Psoas muscle (tissue), 8 donors: ENCODE data around the gene OR56A3. TPM values are rescaled to one million over a fixed set of nuclear protein-coding genes. Genes with fewer than 3 reads are reported as not detected.

Experiments
- ATAC-seq, 4 donors: fragments of 200-7000 bp; cut with Tn5 transposase; one replicate each; pipeline ENCODE4 v1.9.1; 2020; ENCODE audit warnings: moderate library complexity in 3 of 4, mild to moderate bottlenecking in 2 of 4
- DNase-seq, 2 donors: peaks; one replicate each; pipeline ENCODE4 v3.0.0-alpha.2; 2020
- H3K27ac ChIP-seq: fragments of 200-600 bp; one replicate; pipeline ENCODE4 v1.8.0; 2022
- H3K27me3 ChIP-seq, 3 donors: fragments of 200-600 bp in 1 of 3; one replicate each; pipeline versions ENCODE4 v1.6.1 to v1.8.0; 2013 to 2022; ENCODE audit warnings: low read length in 2 of 3, mild to moderate bottlenecking in 2 of 3, moderate library complexity in 1 of 3; ENCODE audit not compliant: insufficient read depth in 3 of 3
- H3K36me3 ChIP-seq, 2 donors: fragments of 200-600 bp in 1 of 2; one replicate each; pipeline versions ENCODE4 v1.6.1 to v1.8.0; 2013 to 2022; ENCODE audit warnings: low read depth in 1 of 2, mild to moderate bottlenecking in 1 of 2, moderate library complexity in 1 of 2; ENCODE audit not compliant: insufficient read depth in 1 of 2
- H3K4me1 ChIP-seq: fragments of 200-600 bp; one replicate; pipeline ENCODE4 v1.8.0; 2022
- H3K4me3 ChIP-seq: fragments of 200-600 bp; one replicate; pipeline ENCODE4 v1.8.0; 2022; ENCODE audit warnings: mild to moderate bottlenecking
- H3K9me3 ChIP-seq: fragments of 200-600 bp; one replicate; pipeline ENCODE4 v1.8.0; 2022
- CTCF ChIP-seq: fragments of 200-600 bp; IDR thresholded peaks from one replicate; pipeline ENCODE4 v1.8.0; 2022; ENCODE audit warnings: antibody characterized with exemption
- WGBS, 3 donors: extraction: QIAGEN DNeasy Blood & Tissue Kit; methylation state at CpG; one replicate each; pipeline versions ENCODE4 v1.1.6 to v1.1.7; 2013; 5-methylcytosine and 5-hydroxymethylcytosine counted together
- intact Hi-C, 2 donors: fragments of 100-400 bp; cut with DNase I; formaldehyde crosslinking; loops; one replicate each; pipeline versions ENCODE4 v1.11.0 to v1.14.2; 2022
- polyA plus RNA-seq, 3 donors: library from polyadenylated mRNA; stranded (reverse); fragments of 200-250 nt; gene quantifications; one replicate each; pipeline ENCODE4 v1.2.3, GENCODE V29; 2013
- total RNA-seq, 4 donors: library from RNA; stranded (reverse); fragmentation: NEBNext Ultra II Directional in 2 of 4; extraction: Animal tissue kit (Norgen Biotek cat#: 25700) in 2 of 4; gene quantifications; one replicate each; pipeline versions ENCODE4 v1.2.1 to v1.2.4, GENCODE V29; 2021 to 2023
- donor health status: healthy with polysubstance abuse.
- donor health status: DM: no; HTN: no; CAD: no; lungs with moderate emphysema.
- donor health status: Bipolar disorder and iron deficiency.
- donor health status: healthy.
- donor health status: DM: yes; HTN: yes; CAD: no.
- donor health status: DM: no; HTN: no; CAD: no.
- donor health status: DM: no; HTN: no; CAD: no.
- donor health status: DM: yes; HTN: yes; CAD: no.

The OR56A3 gene
- total and polyA plus RNA-seq, 7 donors = not detected

- Histone ChIP-seq H3K9me3 (peaks cover 8% of the 10 kb centered on the region), H3K4me3 (no peak overlapping the region), H3K27me3 (no peaks in the 10 kb centered on the region), H3K4me1 (no peaks in the 10 kb centered on the region), H3K27ac (no peak overlapping the region), H3K36me3 (no peaks in the 10 kb centered on the region)
- WGBS, 3 donors = 61 to 69% (median 66%) methylated on average over 2 of the region's 2 CpGs
- TF ChIP-seq CTCF = no peak
- DNase-seq (no peak), ATAC-seq (no peak)
- intact Hi-C loops = no loop called here
Measured at GRCh38 chr11:5966958-5967357, 24.9 kb downstream of the OR56A3 start.

GRCh38 chr11:5967708-5968107, 25.7 kb downstream of the OR56A3 start:
- DNase-seq (no peak), ATAC-seq (no peak)
- H3K27ac ChIP-seq = no peak overlapping the region
- intact Hi-C loops = no loop called here
- no peak for TF ChIP-seq CTCF
- peaks cover 7% of the 10 kb centered on the region for H3K9me3 ChIP-seq
- WGBS, 3 donors = 57 to 87% (median 60%) methylated on average over 3 of the region's 3 CpGs
- H3K27me3 ChIP-seq = no peaks in the 10 kb centered on the region
- H3K4me3 ChIP-seq = no peak overlapping the region
- H3K36me3 ChIP-seq = no peaks in the 10 kb centered on the region
- H3K4me1 ChIP-seq = no peaks in the 10 kb centered on the region

DNA sequence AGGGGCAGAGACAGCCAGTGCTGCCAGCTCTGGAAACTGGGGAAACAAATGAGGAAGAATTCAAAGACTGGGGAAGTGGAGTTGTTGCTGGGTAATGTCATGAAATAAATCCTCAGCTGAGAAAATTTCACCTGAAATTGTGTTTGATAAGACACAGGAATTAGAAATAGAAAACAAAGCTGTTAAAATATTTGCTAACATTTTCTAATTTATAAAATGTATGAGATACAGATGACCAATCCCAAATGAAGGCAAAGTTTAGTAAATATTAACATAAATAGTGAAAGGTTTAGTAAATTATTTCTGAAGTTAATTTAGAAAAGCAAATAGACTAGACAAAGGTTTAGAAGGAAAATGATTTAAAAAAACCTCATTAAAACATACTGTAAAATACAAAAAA, 26.3 kb downstream of the OR56A3 start, which contains the start of gene OR56A5:
OR56A5 (minus strand) TSS at position 101 of the 400 bp plus-strand sequence; CDS start at position 101, 0 bp downstream.
- no peak within 1 kb of the TSS for H3K4me3 ChIP-seq
- no peaks in the 10 kb centered on the region for H3K4me1 ChIP-seq
- no peak for TF ChIP-seq CTCF
- DNase-seq = no peak
- H3K27me3 ChIP-seq = no peaks in the 10 kb centered on the region
- intact Hi-C loops = no loop called here
- no peaks in the 10 kb centered on the region for H3K36me3 ChIP-seq
- no peak within 1 kb of the TSS for H3K27ac ChIP-seq
- ATAC-seq = no peak
- peaks cover under 1% of the 10 kb centered on the region for H3K9me3 ChIP-seq

DNA sequence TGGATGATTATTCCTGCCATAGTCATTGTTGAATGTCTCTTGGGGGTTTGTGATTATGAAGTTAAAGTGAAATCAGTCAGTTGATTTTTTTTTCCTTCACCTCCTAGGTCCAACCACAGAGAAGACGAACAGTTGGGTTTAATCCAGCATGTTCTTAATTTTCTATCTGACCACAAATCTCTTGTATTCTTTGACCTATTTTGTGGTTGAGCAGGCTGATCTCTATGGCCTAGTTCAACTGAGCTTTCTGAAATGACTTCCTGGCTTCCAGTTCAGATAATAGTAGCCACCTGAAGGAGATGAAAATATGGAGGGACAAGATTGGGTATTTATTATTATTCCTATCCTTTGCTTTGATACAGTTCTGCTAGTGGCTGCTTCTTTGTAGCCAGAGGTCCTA, 31.5 kb downstream of the OR56A3 start:
- no peaks in the 10 kb centered on the region for H3K4me1 ChIP-seq
- no peaks in the 10 kb centered on the region for H3K36me3 ChIP-seq
- no peak for TF ChIP-seq CTCF
- intact Hi-C loops = no loop called here
- H3K9me3 ChIP-seq = no peaks in the 10 kb centered on the region
- no peaks in the 10 kb centered on the region for H3K27me3 ChIP-seq
- no peak overlapping the region for H3K27ac ChIP-seq
- no peak for ATAC-seq
- DNase-seq = no peak
- 60 to 70% (median 61%) methylated on average over 1 of the region's 1 CpG for WGBS, 3 donors
- H3K4me3 ChIP-seq = no peak overlapping the region

- Histone ChIP-seq H3K9me3 (no peaks in the 10 kb centered on the region), H3K27ac (no peak overlapping the region), H3K4me3 (no peak overlapping the region), H3K27me3 (no peaks in the 10 kb centered on the region), H3K4me1 (no peaks in the 10 kb centered on the region), H3K36me3 (no peaks in the 10 kb centered on the region)
- WGBS, 3 donors = 20 to 37% (median 33%) methylated on average over 1 of the region's 1 CpG
- no peak for ATAC-seq
- DNase-seq = no peak
- intact Hi-C loops = no loop called here
- TF ChIP-seq CTCF = no peak
Measured at GRCh38 chr11:5983443-5983842, 41.4 kb downstream of the OR56A3 start.
